Peyer's patch (tissue), 4 donors: ENCODE results near the gene FBXO45. TPM values are rescaled to one million over a fixed set of nuclear protein-coding genes. Genes with fewer than 3 reads are reported as not detected.
"Not testable (repeated sequence)": the region's sequence is repeated elsewhere in the genome, so short reads cannot be mapped to it uniquely, and the experiment has no call there.

Experiments used
- DNase-seq, 3 donors: peaks; one replicate each; pipeline ENCODE4 v3.0.0-alpha.2; 2017 to 2019
- H3K27ac ChIP-seq, 4 donors: fragments of 200-600 bp; sonication (generic); one replicate each; pipeline ENCODE4 v1.5.1; 2016 to 2019
- H3K27me3 ChIP-seq, 2 donors: fragments of 200-600 bp; sonication (generic); one replicate each; pipeline ENCODE4 v1.5.1; 2019
- H3K36me3 ChIP-seq, 3 donors: fragments of 200-600 bp; sonication (generic); one replicate each; pipeline ENCODE4 v1.5.1; 2016 to 2019
- H3K4me1 ChIP-seq, 4 donors: fragments of 200-600 bp; sonication (generic); one replicate each; pipeline ENCODE4 v1.5.1; 2016 to 2019
- H3K4me3 ChIP-seq, 4 donors: fragments of 200-600 bp; sonication (generic); 1 replicate in 3 of 4; 2 replicates in 1 of 4; pipeline ENCODE4 v1.5.1; 2016 to 2019; ENCODE audit warnings: mild to moderate bottlenecking in 1 of 4
- H3K9me3 ChIP-seq, 4 donors: fragments of 200-600 bp; sonication (generic); one replicate each; pipeline ENCODE4 v1.5.1; 2016 to 2019; ENCODE audit warnings: mild to moderate bottlenecking in 1 of 4
- POLR2A ChIP-seq, 2 donors: fragments of 450-650 bp; IDR thresholded peaks; one replicate each; pipeline ENCODE4 v1.5.1; 2017; ENCODE audit warnings: antibody characterized with exemption in 2 of 2, mild to moderate bottlenecking in 2 of 2, moderate library complexity in 2 of 2
- total RNA-seq, 4 donors: library from RNA; depleted of rRNA; stranded (reverse); fragments of >200 nt; gene quantifications; one replicate each; pipeline ENCODE4 v1.1.0, GENCODE V29; 2016
- TF ChIP-seq, protein P1 (sequence below), 6 experiments: fragments of 450-650 bp in 4 of 6; fragments of 200-600 bp in 2 of 6; sonication (generic) in 1 of 6; IDR thresholded peaks; one replicate each; pipeline ENCODE4 v1.5.1; 2017 to 2019; ENCODE audit warnings: antibody characterized with exemption in 6 of 6, mild to moderate bottlenecking in 3 of 6, moderate library complexity in 1 of 6

FBXO45 gene
- total RNA-seq, 4 donors from 2014 or later = 5.0 to 6.5 (median 5.9) TPM

DNA sequence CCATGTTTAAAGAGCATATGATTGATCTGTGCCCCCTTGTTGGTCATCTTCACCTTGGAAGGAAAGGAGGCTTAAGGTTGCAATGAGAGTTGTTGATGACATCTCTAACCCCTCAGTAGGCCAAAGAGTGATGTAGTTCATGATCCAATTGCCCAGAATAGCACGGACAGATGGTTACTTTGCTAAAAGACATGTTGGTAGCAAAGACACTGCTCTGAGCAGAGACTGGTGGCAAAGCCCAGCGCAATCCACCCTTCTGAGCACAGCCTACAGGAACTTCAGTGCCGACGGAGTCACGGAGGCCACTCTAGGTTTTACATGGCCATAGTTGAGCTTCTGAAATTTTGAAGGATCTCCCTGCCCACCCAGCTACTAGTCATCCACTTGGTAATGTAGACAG is 21.8 kb downstream of the FBXO45 start:
- no peaks in the 10 kb centered on the region for H3K9me3 ChIP-seq
- H3K27ac ChIP-seq = no peak overlapping the region
- H3K36me3 ChIP-seq = peaks cover 0 to 4% (median 0%) of the 10 kb centered on the region in 3 donors
- no peaks in the 10 kb centered on the region for H3K4me1 ChIP-seq
- H3K27me3 ChIP-seq = no peaks in the 10 kb centered on the region
- no peak for DNase-seq
- no peak overlapping the region for H3K4me3 ChIP-seq
- no peak for TF ChIP-seq POLR2A (IDR thresholded peaks at IDR 0.05)
- TF ChIP-seq, protein P1, sequence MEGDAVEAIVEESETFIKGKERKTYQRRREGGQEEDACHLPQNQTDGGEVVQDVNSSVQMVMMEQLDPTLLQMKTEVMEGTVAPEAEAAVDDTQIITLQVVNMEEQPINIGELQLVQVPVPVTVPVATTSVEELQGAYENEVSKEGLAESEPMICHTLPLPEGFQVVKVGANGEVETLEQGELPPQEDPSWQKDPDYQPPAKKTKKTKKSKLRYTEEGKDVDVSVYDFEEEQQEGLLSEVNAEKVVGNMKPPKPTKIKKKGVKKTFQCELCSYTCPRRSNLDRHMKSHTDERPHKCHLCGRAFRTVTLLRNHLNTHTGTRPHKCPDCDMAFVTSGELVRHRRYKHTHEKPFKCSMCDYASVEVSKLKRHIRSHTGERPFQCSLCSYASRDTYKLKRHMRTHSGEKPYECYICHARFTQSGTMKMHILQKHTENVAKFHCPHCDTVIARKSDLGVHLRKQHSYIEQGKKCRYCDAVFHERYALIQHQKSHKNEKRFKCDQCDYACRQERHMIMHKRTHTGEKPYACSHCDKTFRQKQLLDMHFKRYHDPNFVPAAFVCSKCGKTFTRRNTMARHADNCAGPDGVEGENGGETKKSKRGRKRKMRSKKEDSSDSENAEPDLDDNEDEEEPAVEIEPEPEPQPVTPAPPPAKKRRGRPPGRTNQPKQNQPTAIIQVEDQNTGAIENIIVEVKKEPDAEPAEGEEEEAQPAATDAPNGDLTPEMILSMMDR (IDR thresholded peaks at IDR 0.05) = no peak

DNA sequence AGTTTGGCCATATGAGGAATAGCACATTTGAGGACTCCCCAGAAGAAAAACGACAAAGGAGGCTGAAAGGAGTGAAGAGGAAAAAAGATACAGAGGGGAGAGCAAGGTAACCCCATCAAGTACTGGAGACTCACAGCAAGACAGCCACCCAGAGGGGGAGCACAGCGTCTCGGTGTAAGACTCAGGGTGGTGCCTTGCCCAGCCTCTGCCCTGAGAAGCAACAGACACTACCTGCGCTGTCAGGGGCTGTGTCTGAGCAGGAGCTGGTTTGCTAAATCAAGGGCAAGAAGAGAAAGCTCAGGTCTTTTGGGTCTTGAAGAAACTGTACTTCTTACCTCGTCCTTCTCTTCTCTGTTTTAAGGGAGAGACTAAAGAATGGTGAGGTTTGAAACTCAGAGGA is 27.9 kb downstream of the FBXO45 start:
- TF ChIP-seq POLR2A (IDR thresholded peaks at IDR 0.05) = no peak
- TF ChIP-seq, protein P1 (IDR thresholded peaks at IDR 0.05) = no peak
- Histone ChIP-seq H3K4me1 (no peaks in the 10 kb centered on the region), H3K36me3 (no peaks in the 10 kb centered on the region), H3K27me3 (no peaks in the 10 kb centered on the region), H3K4me3 (no peak overlapping the region), H3K9me3 (no peaks in the 10 kb centered on the region), H3K27ac (no peak overlapping the region)
- no peak for DNase-seq

DNA sequence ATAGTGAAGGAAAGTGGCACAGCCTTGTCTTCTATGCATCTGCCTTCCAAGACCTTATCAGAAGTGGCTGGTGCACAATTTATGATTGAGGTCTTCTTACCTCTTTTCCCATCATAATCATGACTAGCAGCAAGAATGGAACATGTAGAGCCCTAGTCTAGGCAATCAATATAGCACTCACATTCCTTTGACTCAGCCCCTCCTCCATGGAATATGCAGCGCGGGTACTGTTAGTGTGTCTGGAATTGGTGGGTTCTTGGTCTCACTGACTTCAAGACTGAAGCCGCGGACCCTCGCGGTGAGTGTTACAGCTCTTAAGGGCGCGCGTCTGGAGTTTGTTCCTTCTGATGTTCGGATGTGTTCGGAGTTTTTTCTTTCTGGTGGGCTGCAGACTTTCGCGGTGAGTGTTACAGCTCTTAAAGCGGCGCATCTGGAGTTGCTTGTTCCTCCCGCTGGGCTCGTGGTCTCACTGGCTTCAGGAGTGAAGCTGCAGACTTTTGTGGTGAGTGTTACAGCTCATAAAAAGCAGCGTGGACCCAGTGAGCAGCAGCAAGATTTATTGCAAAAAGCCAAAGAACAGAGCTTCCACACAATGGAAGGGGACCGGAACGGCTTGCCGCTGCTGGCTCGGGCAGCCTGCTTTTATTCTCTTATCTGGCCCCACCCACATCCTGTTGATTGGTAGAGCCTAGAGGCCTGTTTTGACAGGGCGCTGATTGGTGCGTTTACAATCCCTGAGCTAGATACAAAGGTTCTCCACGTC is 29.7 kb downstream of the FBXO45 start:
- DNase-seq = peak in 2 of 3 donors; percentile 41 to 59
- not testable (repeated sequence) for H3K27ac ChIP-seq, H3K36me3 ChIP-seq, H3K9me3 ChIP-seq, H3K27me3 ChIP-seq, H3K4me1 ChIP-seq
- peak overlapping the region in 2 of 4 donors; percentile 21 to 32 for H3K4me3 ChIP-seq

DNA sequence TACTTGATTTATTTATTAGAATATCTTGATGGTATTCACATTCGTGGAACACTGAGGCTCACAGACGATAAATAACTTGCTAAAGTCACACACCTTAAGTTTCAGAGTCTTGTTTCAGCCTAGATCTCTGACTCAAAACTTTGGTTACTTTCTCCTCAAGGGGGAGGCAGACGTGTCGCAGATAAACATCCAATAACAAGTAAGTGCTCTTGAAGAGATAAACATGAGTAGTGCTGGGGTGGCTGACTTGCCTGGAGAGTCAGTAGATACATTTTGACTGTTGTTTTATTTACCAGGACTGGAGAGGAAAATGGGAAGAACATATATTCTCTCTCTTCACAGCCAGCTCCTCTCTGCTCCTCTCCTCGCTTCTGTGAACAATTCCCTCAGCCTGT is 31.3 kb downstream of the FBXO45 start:
- no peak for TF ChIP-seq POLR2A (IDR thresholded peaks at IDR 0.05)
- TF ChIP-seq, protein P1 (IDR thresholded peaks at IDR 0.05) = no peak
- H3K9me3 ChIP-seq = no peaks in the 10 kb centered on the region
- DNase-seq = no peak
- no peaks in the 10 kb centered on the region for H3K27me3 ChIP-seq
- no peak overlapping the region for H3K27ac ChIP-seq
- no peaks in the 10 kb centered on the region for H3K36me3 ChIP-seq
- no peak overlapping the region for H3K4me3 ChIP-seq
- H3K4me1 ChIP-seq = no peaks in the 10 kb centered on the region

DNA sequence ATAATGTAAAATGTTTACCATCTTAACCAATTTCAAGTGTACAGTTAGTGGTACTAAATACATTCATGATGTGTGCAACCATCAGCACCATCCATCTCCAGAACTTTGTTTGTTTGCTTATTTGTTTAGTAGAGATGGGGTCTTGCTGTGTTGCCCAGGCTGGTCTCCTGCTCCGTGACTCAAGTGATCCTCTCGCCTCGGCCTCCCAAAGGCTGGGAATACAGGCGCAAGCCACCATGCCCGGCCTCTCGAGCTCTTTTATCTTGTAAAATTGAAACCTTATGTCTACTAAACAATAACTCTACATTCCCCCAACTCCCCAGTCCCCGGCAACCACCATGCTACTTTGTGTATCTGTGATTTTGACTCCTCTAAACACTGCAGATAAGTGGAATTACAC is 31.9 kb downstream of the FBXO45 start:
- no peak for DNase-seq
- TF ChIP-seq POLR2A (IDR thresholded peaks at IDR 0.05) = no peak
- TF ChIP-seq, protein P1 (IDR thresholded peaks at IDR 0.05) = no peak
- H3K9me3 ChIP-seq = no peaks in the 10 kb centered on the region
- H3K36me3 ChIP-seq = no peaks in the 10 kb centered on the region
- no peaks in the 10 kb centered on the region for H3K4me1 ChIP-seq
- no peaks in the 10 kb centered on the region for H3K27me3 ChIP-seq
- H3K4me3 ChIP-seq = no peak overlapping the region
- H3K27ac ChIP-seq = no peak overlapping the region

DNA sequence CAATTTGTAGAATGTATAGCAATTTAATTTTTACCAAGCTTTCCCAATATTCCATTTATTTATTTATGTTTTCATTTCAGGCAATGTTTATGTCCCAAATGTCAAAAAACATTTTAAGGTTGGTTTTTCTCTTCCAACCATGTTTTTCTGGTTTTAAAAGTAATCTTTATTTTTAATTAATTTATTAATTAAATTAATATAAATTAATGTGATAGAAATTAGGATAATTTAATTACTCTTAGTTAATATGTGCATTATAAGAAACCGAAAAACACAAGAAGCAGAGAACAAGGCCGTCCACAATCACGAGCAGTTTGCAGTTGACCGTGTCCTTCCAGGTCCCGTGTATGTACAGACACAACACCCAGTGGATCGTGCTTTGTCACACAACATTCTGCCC is 34.2 kb downstream of the FBXO45 start:
- no peak overlapping the region for H3K27ac ChIP-seq
- H3K4me1 ChIP-seq = no peaks in the 10 kb centered on the region
- DNase-seq = no peak
- no peaks in the 10 kb centered on the region for H3K9me3 ChIP-seq
- TF ChIP-seq POLR2A (IDR thresholded peaks at IDR 0.05) = no peak
- TF ChIP-seq, protein P1 (IDR thresholded peaks at IDR 0.05) = no peak
- no peaks in the 10 kb centered on the region for H3K36me3 ChIP-seq
- no peak overlapping the region for H3K4me3 ChIP-seq
- no peaks in the 10 kb centered on the region for H3K27me3 ChIP-seq
